Left ventricle myocardium inferior (tissue), 1 donor: ENCODE measurements around the gene MYL1. TPM values are rescaled to one million over a fixed set of nuclear protein-coding genes. Genes with fewer than 3 reads are reported as not detected.

ENCODE experiments used
- DNase-seq: peaks from one replicate; pipeline ENCODE4 v3.0.0-alpha.2; 2020
- H3K27ac ChIP-seq: fragments of 200-600 bp; replicated peaks from 2 replicates; pipeline ENCODE4 v1.8.0; 2021
- H3K27me3 ChIP-seq: fragments of 200-600 bp; 2 replicates; pipeline ENCODE4 v1.8.0; 2021; ENCODE audit warnings: low read depth
- H3K36me3 ChIP-seq: fragments of 200-600 bp; 2 replicates; pipeline ENCODE4 v1.8.0; 2021
- H3K4me1 ChIP-seq: fragments of 200-600 bp; 2 replicates; pipeline ENCODE4 v1.8.0; 2021
- H3K4me3 ChIP-seq: fragments of 200-600 bp; 2 replicates; pipeline ENCODE4 v1.8.0; 2021; ENCODE audit warnings: mild to moderate bottlenecking, moderate library complexity
- H3K9me3 ChIP-seq: fragments of 200-600 bp; replicated peaks from 2 replicates; pipeline ENCODE4 v1.8.0; 2021
- intact Hi-C: fragments of 100-400 bp; cut with micrococcal nuclease; formaldehyde crosslinking; loops from one replicate; pipeline ENCODE4 v1.11.0; 2022
- total RNA-seq: library from RNA; stranded (reverse); fragmentation: NEBNext Ultra II Directional; extraction: Animal tissue kit (Norgen Biotek cat#: 25700); gene quantifications from one replicate; pipeline ENCODE4 v1.2.1, GENCODE V29; 2021
- TF ChIP-seq, protein P1 (sequence below): fragments of 200-600 bp; IDR thresholded peaks from 2 replicates; pipeline ENCODE4 v1.8.0; 2021; ENCODE audit warnings: antibody characterized with exemption, mild to moderate bottlenecking, borderline replicate concordance
- donor health status: DM: no; HTN: yes; CAD: no; lungs with severe emphysema.

Gene MYL1
- total RNA-seq, 1 donor from 2014 or later = 0.36 TPM

DNA sequence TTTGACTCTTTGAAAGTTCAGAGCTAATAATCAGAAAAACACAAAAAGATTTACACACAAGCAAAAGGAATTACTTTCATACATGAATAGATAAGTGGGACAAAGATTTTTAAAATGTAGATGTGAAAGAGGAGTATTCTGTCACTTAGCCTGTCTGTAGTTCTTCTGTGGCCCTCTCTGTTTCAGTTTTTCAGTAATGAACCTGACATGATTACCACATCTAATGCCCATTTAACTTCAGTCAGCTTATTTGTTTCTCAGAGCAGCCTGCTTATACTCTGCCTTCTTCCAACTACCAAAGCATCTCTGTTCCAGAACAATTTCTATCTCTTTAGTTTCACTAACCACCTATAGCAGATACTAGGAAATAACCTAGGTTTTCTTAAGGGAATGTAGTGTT, 55.3 kb downstream of the MYL1 start:
- no peak overlapping the region for H3K27ac ChIP-seq
- TF ChIP-seq, protein P1, sequence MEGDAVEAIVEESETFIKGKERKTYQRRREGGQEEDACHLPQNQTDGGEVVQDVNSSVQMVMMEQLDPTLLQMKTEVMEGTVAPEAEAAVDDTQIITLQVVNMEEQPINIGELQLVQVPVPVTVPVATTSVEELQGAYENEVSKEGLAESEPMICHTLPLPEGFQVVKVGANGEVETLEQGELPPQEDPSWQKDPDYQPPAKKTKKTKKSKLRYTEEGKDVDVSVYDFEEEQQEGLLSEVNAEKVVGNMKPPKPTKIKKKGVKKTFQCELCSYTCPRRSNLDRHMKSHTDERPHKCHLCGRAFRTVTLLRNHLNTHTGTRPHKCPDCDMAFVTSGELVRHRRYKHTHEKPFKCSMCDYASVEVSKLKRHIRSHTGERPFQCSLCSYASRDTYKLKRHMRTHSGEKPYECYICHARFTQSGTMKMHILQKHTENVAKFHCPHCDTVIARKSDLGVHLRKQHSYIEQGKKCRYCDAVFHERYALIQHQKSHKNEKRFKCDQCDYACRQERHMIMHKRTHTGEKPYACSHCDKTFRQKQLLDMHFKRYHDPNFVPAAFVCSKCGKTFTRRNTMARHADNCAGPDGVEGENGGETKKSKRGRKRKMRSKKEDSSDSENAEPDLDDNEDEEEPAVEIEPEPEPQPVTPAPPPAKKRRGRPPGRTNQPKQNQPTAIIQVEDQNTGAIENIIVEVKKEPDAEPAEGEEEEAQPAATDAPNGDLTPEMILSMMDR = no peak

DNA sequence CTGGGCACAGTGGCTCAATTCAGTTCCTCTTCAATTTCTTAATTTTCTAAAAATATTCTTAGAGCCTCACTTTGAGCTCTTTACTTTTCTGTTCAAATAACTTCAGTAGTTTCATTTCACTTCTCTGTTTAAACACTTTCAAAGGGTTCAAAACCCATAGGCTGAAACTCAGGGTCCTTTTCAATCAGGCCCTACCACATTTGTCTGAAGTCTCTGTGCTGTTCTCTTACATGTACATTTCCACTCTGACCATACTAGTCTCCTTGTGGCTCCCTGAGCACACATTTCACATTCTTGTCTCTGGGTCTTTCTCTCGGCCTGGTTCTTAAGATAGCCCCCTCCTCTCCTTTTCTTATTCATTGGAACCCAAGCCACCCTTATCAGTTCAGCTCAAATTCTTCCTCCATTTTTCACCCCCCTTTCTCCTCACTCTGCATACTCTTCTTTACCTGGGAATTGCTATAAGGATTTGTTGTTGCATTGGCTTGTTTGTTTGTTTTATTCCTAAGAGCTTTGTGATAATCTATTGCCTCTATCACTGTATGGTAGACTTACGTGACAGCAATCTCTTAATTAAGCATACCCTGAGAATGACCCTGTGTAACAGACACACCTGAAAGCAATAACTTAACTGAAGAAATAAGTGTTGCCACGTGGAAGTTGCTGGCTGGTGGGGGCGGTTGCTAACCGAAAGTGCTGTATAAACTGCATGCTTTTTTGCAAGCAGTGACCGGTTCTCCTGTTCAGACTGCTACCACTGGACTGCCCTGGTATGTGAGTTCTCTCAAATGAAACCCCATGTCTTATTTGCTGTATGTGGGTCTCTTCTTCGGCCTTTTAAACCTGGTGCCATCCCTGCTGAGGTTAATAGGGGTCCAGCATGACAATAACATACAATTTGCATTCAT, 62.0 kb downstream of the MYL1 start:
- Histone ChIP-seq H3K4me3 (no peak overlapping the region), H3K27ac (no peak overlapping the region), H3K36me3 (no peaks in the 10 kb centered on the region), H3K4me1 (no peaks in the 10 kb centered on the region), H3K9me3 (no peaks in the 10 kb centered on the region), H3K27me3 (no peaks in the 10 kb centered on the region)
- DNase-seq = no peak
- intact Hi-C loops = no loop called here
- TF ChIP-seq, protein P1 = no peak

More for the DNA sequence above, 55.3 kb downstream of the MYL1 start:
- no peaks in the 10 kb centered on the region for H3K27me3 ChIP-seq
- no peaks in the 10 kb centered on the region for H3K4me1 ChIP-seq
- intact Hi-C loops = no loop called here
- no peak for DNase-seq
- H3K9me3 ChIP-seq = no peaks in the 10 kb centered on the region
- H3K36me3 ChIP-seq = no peaks in the 10 kb centered on the region
- no peak overlapping the region for H3K4me3 ChIP-seq

DNA sequence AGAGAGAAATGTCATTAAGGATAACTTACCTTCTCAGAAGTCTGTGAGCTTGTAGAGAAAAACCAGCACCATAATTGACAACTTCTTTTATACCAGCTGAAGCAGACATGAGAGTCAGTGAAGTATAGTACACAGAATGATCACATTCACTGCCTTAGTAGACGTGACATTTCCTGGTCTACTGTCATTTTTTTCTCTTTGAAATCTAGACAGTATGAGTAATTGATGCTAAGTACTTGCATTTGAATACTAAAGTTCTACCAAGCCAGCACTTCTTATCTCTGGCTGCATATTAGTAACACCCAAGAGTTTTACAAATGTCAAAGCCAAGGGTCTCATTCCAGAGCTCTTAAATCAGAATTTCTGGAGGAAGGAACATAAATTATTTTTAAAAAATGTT, 64.4 kb downstream of the MYL1 start:
- Histone ChIP-seq H3K4me3 (no peak overlapping the region), H3K27me3 (no peaks in the 10 kb centered on the region), H3K9me3 (peaks cover 8% of the 10 kb centered on the region), H3K4me1 (no peaks in the 10 kb centered on the region), H3K27ac (no peak overlapping the region), H3K36me3 (no peaks in the 10 kb centered on the region)
- no peak for DNase-seq
- TF ChIP-seq, protein P1 = no peak
- intact Hi-C loops = no loop called here

Other genes starting within 250 kb of the MYL1 start
- gene KANSL1L, start 143.8 kb downstream of the MYL1 start, total RNA-seq = 18.1 TPM
- 1.3 TPM for gene ACADL, start 89.7 kb downstream of the MYL1 start, total RNA-seq
- gene LANCL1, start 161.6 kb upstream of the MYL1 start, total RNA-seq = 65.4 TPM
- gene CPS1, start 241.4 kb upstream of the MYL1 start, total RNA-seq = 4.9 TPM